ENCODE measurements around the gene POMT2.

The POMT2 gene

GRCh38 chr14:77296906-77297305 lies 23.8 kb downstream of the POMT2 start:
- Histone ChIP-seq H3K9me2 (replicated peaks; ENCODE audit: control insufficient read depth, low read length) (no peaks in the 10 kb centered on the region), H4K20me1 (ENCODE audit: control insufficient read depth, insufficient read depth, low read depth, low read length) (no peaks in the 10 kb centered on the region), H3K27me3 (ENCODE audit: control insufficient read depth, low read length) (no peaks in the 10 kb centered on the region), H3K4me3 (ENCODE audit: low read length) (no peak overlapping the region), H3K4me2 (ENCODE audit: low read length) (no peak overlapping the region), H3K9me3 (ENCODE audit: control insufficient read depth, insufficient read depth, low read length) (no peaks in the 10 kb centered on the region), H3F3A (ENCODE audit: control insufficient read depth, insufficient read depth) (no peaks in the 10 kb centered on the region), H3K79me2 (ENCODE audit: control insufficient read depth, low read length) (no peaks in the 10 kb centered on the region), H3K36me3 (ENCODE audit: control insufficient read depth, low read length) (no peaks in the 10 kb centered on the region; the same call in 1 of the 2 replicates), H3K27ac (ENCODE audit: low read depth, low read length) (no peak overlapping the region), H3K4me1 (ENCODE audit: control insufficient read depth, low read length) (no peaks in the 10 kb centered on the region)
- TF ChIP-seq CTCF (IDR thresholded peaks at IDR 0.05; ENCODE audit: low read depth, low read length, poor library complexity, severe bottlenecking): no peak
- TF ChIP-seq EZH2phosphoT487 (IDR thresholded peaks at IDR 0.05; ENCODE audit: borderline replicate concordance, low read length): no peak

GRCh38 chr14:77296155-77296554 lies 24.5 kb downstream of the POMT2 start:
- no peaks in the 10 kb centered on the region; the same call in 1 of the 2 replicates for H3K36me3 ChIP-seq (ENCODE audit: control insufficient read depth, low read length)
- no peaks in the 10 kb centered on the region for H3K4me1 ChIP-seq (ENCODE audit: control insufficient read depth, low read length)
- TF ChIP-seq CTCF (IDR thresholded peaks at IDR 0.05; ENCODE audit: low read depth, low read length, poor library complexity, severe bottlenecking) (no peak), EZH2phosphoT487 (IDR thresholded peaks at IDR 0.05; ENCODE audit: borderline replicate concordance, low read length) (no peak)
- no peaks in the 10 kb centered on the region for H3K27me3 ChIP-seq (ENCODE audit: control insufficient read depth, low read length)
- H3K9me2 ChIP-seq (replicated peaks; ENCODE audit: control insufficient read depth, low read length): no peaks in the 10 kb centered on the region
- H3K4me3 ChIP-seq (ENCODE audit: low read length): no peak overlapping the region
- H3K9me3 ChIP-seq (ENCODE audit: control insufficient read depth, insufficient read depth, low read length): no peaks in the 10 kb centered on the region
- no peak overlapping the region for H3K4me2 ChIP-seq (ENCODE audit: low read length)
- H3K79me2 ChIP-seq (ENCODE audit: control insufficient read depth, low read length): no peaks in the 10 kb centered on the region
- H3K27ac ChIP-seq (ENCODE audit: low read depth, low read length): no peak overlapping the region
- H3F3A ChIP-seq (ENCODE audit: control insufficient read depth, insufficient read depth): no peaks in the 10 kb centered on the region
- no peaks in the 10 kb centered on the region for H4K20me1 ChIP-seq (ENCODE audit: control insufficient read depth, insufficient read depth, low read depth, low read length)

- TF ChIP-seq CTCF (IDR thresholded peaks at IDR 0.05; ENCODE audit: low read depth, low read length, poor library complexity, severe bottlenecking) (peak; percentile 22), EZH2phosphoT487 (IDR thresholded peaks at IDR 0.05; ENCODE audit: borderline replicate concordance, low read length) (no peak)
- no peak overlapping the region for H3K4me2 ChIP-seq (ENCODE audit: low read length)
- H3F3A ChIP-seq (ENCODE audit: control insufficient read depth, insufficient read depth): no peaks in the 10 kb centered on the region
- H3K79me2 ChIP-seq (ENCODE audit: control insufficient read depth, low read length): no peaks in the 10 kb centered on the region
- no peaks in the 10 kb centered on the region for H3K27me3 ChIP-seq (ENCODE audit: control insufficient read depth, low read length)
- H3K4me1 ChIP-seq (ENCODE audit: control insufficient read depth, low read length): no peaks in the 10 kb centered on the region
- H3K9me2 ChIP-seq (replicated peaks; ENCODE audit: control insufficient read depth, low read length): no peaks in the 10 kb centered on the region
- H3K27ac ChIP-seq (ENCODE audit: low read depth, low read length): no peak overlapping the region
- 0 out of 2 replicates have a peak, but pooled peaks cover 3% of the 10 kb centered on the region for H3K36me3 ChIP-seq (ENCODE audit: control insufficient read depth, low read length)
- no peaks in the 10 kb centered on the region for H4K20me1 ChIP-seq (ENCODE audit: control insufficient read depth, insufficient read depth, low read depth, low read length)
- no peaks in the 10 kb centered on the region for H3K9me3 ChIP-seq (ENCODE audit: control insufficient read depth, insufficient read depth, low read length)
- no peak overlapping the region for H3K4me3 ChIP-seq (ENCODE audit: low read length)
These were observed 30.0 kb downstream of the POMT2 start for GRCh38 chr14:77290705-77291104.
